A549 treated with ZK216348 at 1 μM for 4 hours (cell line): ENCODE measurements around the gene BFSP2. TPM values are rescaled to one million over a fixed set of nuclear protein-coding genes. Genes with fewer than 3 reads are reported as not detected.

ENCODE experiments used
- total RNA-seq: library from RNA; stranded (reverse); fragments of 200-300 nt; extraction: Qiagen RNA extraction; gene quantifications from 5 replicates; pipeline ENCODE4 v1.2.3, GENCODE V29; 2022; ENCODE audit warnings: low read depth

Gene BFSP2, protein sequence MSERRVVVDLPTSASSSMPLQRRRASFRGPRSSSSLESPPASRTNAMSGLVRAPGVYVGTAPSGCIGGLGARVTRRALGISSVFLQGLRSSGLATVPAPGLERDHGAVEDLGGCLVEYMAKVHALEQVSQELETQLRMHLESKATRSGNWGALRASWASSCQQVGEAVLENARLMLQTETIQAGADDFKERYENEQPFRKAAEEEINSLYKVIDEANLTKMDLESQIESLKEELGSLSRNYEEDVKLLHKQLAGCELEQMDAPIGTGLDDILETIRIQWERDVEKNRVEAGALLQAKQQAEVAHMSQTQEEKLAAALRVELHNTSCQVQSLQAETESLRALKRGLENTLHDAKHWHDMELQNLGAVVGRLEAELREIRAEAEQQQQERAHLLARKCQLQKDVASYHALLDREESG
- not detected in 5 replicates for total RNA-seq

GRCh38 chr3:133400006-133400515 lies at the start of gene BFSP2:
TSS of gene BFSP2 (plus strand) at chr3:133400056. CDS start at chr3:133400084, 28 bp downstream.

Other genes with a start within 250 kb of the BFSP2 start
- 109 to 159 TPM (median 132 TPM) in 5 replicates for gene CDV3, start 173.6 kb downstream of the BFSP2 start, total RNA-seq